ENCODE results near the gene PTPRT.

The PTPRT gene

GRCh38 chr20:42611889-42612837 is 577.5 kb downstream of the PTPRT start:
- no peak for DNase-seq (ENCODE audit: low read depth)

DNA sequence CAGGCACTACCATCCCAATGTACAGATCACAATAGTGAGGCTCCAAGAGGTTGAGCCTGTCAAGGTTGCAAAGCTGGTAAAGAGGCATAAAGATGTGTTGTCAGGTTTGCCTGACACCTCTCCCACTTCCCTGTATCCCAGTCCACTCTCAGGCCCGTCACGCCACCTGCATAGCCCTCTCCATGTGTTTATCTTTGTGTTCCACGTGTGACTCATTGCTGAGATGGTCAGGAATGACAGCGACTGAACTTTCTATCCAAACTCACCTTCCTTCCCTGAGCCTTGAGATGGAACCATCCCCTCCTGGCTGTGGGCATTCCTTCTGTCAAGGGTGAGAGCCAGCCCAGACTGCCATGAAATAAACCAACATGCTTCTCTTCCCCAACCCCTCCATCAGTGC is 578.3 kb downstream of the PTPRT start:
- DNase-seq (ENCODE audit: low read depth), result no peak

DNA sequence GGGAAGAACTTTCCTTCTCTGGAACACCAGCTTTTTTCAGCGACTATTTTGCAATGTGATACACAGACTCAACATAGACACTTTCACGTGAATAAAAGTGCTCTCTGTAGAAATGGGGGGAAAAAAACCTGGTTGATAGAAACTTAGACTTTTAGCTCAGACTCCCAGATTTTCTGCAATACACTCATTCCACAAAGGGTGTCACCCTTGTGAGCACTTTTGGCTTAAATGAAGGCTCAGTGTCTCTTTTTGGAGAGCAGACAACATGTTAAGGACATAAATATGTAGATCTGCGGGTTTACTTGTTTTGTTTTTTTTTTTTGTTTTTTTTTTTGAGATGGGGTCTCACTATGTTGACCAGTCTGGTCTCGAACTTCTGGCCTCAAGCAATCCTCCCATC is 579.6 kb downstream of the PTPRT start:
- DNase-seq (ENCODE audit: low read depth), result no peak

DNA sequence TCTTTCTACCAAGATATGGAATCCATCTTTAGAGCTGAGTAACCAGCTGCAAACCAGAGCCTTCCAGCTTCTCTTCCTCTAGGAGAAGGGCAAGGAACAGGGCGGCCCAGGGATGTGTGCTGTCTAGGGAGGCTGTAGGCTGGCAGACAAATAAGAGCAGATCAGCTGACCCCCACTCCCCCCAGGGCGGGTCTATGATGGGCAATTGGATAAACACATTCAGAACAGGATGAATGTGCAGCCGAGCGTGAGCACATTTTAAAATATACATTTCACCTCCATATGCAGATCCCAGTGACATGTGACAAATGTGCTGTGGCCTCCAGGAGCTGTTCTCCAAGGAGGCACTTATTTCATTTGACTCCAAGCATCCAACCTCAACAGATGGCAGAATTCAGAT is 580.1 kb downstream of the PTPRT start:
- DNase-seq (ENCODE audit: low read depth), result no peak

- no peak for DNase-seq (ENCODE audit: low read depth)
Measured at GRCh38 chr20:42604998-42605956, 584.4 kb downstream of the PTPRT start.

- DNase-seq (ENCODE audit: low read depth), result no peak
Measured at GRCh38 chr20:42603655-42604054, 586.1 kb downstream of the PTPRT start.

DNA sequence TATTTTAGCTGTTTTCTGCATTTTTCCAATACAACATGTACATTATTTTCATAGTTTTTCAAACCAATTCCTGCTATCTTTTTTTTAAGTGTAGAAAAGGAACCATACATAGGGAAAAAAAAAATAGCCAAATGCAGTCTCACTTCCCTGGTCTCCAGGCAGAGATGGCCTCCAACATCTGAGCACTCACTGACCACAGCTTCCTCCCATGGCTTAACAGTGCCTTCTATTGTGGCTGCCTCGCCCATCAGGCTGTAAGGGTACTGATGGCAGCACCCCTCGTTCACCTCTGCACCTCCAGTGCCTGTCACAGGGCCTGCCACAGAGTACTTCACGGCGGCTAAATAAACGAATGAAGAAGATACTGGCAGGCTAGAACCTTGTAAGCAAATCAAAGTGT is 591.1 kb downstream of the PTPRT start:
- no peak for DNase-seq (ENCODE audit: low read depth)

DNA sequence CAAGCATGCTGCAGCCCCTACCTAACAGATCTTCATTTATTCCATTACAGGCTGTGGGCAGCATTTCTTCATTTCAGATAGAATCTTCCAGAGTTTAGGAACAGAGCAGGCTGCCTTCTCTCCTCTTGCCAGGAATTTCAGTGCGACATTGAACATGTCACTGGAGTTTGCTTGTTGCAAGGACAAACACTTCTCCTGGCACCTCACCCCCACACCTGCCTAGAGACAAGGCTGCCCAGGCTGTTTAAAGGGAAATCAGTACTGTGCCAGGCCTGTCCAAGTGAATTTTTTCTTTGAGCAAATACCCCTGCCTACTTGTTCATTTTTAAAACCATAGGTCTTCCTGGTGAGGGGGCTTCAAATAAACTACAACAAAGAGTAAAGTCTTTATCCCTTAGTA is 594.1 kb downstream of the PTPRT start:
- no peak for DNase-seq (ENCODE audit: low read depth)

GRCh38 chr20:42594659-42595058 is 595.0 kb downstream of the PTPRT start:
- DNase-seq (ENCODE audit: low read depth), result no peak

GRCh38 chr20:42594011-42594410 is 595.7 kb downstream of the PTPRT start:
- no peak for DNase-seq (ENCODE audit: low read depth)

- no peak for DNase-seq (ENCODE audit: low read depth)
Measured at GRCh38 chr20:42589976-42590639, 599.6 kb downstream of the PTPRT start.

DNA sequence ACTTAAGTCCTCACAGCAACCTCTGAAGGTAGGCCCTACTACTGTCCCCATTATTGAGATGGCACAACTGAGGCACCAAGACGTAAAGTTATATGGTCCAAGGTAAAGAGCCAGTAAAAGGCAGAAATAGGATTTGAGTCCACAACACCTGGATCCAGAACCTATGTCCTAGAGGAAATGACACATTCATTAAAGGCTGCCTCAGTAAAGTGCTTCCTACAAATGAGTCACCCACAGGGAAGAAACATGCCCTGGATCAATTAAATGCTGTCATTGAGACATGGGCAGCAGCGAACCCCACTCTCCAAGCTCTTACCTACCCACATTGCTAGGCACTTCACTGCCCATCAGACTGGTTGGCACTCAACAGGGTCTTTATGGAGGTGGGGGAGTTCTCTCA is 600.9 kb downstream of the PTPRT start:
- DNase-seq (ENCODE audit: low read depth), result no peak

- no peak for DNase-seq (ENCODE audit: low read depth)
Measured at GRCh38 chr20:42587427-42587826, 602.3 kb downstream of the PTPRT start.

DNA sequence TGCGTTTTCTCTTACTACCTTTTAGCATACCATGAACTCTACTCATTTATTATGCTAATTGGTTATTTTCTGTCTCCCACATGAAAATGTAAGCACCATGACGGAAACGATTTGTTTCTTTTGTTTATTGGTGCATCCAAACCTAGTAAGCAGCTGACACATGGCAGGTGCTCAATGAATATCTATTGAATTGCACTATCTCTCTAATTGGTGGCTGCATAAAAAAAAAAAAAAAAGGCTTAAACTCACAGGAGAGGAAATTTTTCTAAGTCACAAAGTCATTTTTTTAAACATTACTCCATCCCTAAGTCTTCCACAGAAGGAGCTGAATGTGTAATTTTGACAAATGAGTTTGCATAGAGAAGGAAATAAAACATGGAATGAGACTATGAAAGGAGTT is 608.4 kb downstream of the PTPRT start:
- no peak for DNase-seq (ENCODE audit: low read depth)

DNA sequence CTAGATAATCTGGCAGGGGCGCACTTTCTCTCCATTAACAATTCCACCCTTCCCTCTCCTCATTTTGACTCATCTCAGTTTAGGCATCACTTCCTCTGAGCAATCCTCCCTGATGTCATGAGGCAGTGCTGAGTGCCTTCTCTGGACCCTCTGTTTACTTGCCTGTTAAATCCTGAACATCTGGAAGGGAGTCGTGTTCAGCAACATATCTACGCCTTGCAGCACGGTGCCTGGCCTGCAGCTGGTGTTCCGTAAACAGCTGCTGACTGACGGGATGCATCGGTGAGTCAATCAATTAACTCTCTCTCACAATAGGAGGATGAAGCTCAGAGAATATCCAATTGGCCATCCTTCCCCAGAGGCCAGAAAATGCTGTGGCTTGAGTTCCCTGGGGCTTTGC is 613.5 kb downstream of the PTPRT start:
- DNase-seq (ENCODE audit: low read depth), result no peak

- DNase-seq (ENCODE audit: low read depth), result no peak
Measured at GRCh38 chr20:42572320-42573016, 617.2 kb downstream of the PTPRT start.

DNA sequence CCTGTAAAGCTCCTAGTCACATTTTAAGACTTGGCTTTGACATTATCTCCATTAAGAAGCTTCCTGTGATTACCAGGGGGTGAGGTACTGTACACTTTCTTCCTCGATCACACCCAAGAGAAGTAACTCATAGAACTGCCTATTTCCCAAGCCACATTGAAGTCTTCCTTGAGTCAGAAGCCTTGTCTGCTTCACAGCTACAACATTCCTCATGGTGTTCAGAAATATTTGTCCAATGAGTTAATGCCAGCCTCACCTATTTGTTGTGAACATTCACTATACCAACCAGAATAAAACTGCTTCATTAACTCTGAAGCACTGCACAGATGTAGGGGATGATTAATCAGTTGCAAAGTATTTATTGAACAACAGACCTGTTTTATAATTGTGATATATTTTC is 622.3 kb downstream of the PTPRT start:
- DNase-seq (ENCODE audit: low read depth), result no peak

- DNase-seq (ENCODE audit: low read depth), result no peak
Measured at GRCh38 chr20:42565235-42565995, 624.3 kb downstream of the PTPRT start.

DNA sequence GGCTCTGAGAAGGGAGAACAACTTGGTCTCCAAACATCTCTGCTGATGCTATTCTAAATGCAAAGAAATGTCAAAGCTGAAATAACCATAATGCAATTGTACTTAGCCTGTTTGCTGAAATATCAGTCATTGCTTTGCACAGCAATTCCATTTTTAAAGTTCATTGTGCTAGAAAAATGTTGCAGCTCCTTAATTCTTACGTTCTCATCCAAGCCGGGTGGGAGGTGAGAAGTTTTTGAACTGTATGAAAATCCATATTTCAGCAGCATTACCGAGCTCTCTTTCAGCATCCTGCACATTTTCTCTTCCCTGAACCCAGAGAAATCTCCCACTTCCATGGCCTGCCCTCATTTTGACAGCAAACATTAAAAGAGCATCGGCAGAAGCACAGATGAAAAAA is 630.0 kb downstream of the PTPRT start:
- DNase-seq (ENCODE audit: low read depth), result no peak

DNA sequence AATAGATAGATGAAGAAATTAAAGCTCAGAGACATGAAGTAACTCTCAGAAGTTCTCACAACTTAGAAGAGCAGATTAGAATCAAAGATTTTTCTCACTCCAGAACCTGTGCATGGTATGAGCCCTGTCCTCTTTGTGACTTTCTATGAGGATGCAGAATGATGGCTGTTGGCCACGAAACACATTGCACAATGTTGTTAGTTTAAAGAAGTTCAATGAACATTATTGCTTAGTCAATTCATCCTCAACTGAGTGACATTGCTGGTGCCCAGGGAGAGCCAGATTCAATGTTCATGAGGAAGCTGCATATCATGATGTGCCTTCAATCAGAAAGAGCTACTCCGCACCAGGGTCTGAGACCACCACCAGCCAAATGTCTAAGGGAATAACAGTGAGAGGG is 633.1 kb downstream of the PTPRT start:
- DNase-seq (ENCODE audit: low read depth), result no peak

- DNase-seq (ENCODE audit: low read depth), result no peak
Measured at GRCh38 chr20:42553374-42553773, 636.3 kb downstream of the PTPRT start.

All from activated gamma-delta T cell treated with anti-CD3 and anti-CD28 coated beads, Interleukin-2, amount 50 U/mL, for 16 hours (primary cell).